Measurements from ENCODE around the gene DNM2.
"Not testable (repeated sequence)": the region's sequence is repeated elsewhere in the genome, so short reads cannot be mapped to it uniquely, and the experiment has no call there.

GRCh38 chr19:10856899-10857298 lies 139.0 kb downstream of the DNM2 start:
- TF ChIP-seq, protein P1, sequence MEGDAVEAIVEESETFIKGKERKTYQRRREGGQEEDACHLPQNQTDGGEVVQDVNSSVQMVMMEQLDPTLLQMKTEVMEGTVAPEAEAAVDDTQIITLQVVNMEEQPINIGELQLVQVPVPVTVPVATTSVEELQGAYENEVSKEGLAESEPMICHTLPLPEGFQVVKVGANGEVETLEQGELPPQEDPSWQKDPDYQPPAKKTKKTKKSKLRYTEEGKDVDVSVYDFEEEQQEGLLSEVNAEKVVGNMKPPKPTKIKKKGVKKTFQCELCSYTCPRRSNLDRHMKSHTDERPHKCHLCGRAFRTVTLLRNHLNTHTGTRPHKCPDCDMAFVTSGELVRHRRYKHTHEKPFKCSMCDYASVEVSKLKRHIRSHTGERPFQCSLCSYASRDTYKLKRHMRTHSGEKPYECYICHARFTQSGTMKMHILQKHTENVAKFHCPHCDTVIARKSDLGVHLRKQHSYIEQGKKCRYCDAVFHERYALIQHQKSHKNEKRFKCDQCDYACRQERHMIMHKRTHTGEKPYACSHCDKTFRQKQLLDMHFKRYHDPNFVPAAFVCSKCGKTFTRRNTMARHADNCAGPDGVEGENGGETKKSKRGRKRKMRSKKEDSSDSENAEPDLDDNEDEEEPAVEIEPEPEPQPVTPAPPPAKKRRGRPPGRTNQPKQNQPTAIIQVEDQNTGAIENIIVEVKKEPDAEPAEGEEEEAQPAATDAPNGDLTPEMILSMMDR (IDR thresholded peaks at IDR 0.05; ENCODE audit: low read length): not testable (repeated sequence)
- not testable (repeated sequence) for TF ChIP-seq EZH2 (optimal IDR thresholded peaks at IDR 0.05; ENCODE audit: low read depth, low read length); EZH2phosphoT487 (IDR thresholded peaks at IDR 0.05; ENCODE audit: low read length)
